Lung (tissue), 12 donors: ENCODE measurements around the gene LSM5. TPM values are rescaled to one million over a fixed set of nuclear protein-coding genes. Genes with fewer than 3 reads are reported as not detected.

Source experiments
- ATAC-seq: fragments of 200-7000 bp; cut with Tn5 transposase; one replicate; pipeline ENCODE4 v1.9.1; 2020; ENCODE audit warnings: moderate number of reproducible peaks; ENCODE audit not compliant: insufficient read depth, low FRiP score
- DNase-seq, 3 donors: peaks; one replicate each; pipeline ENCODE4 v3.0.0-alpha.2; 2013 to 2017
- H3K27ac ChIP-seq, 2 donors: one replicate each; pipeline ENCODE4 v1.5.1; 2013; ENCODE audit warnings: mild to moderate bottlenecking in 2 of 2, moderate library complexity in 2 of 2, control low read depth in 1 of 2, inconsistent platforms in 1 of 2, low read depth in 1 of 2, low read length in 1 of 2
- H3K27me3 ChIP-seq, 3 donors: one replicate each; pipeline ENCODE4 v1.5.1; 2013; ENCODE audit warnings: low read length in 2 of 3; ENCODE audit not compliant: control insufficient read depth in 3 of 3, insufficient read depth in 3 of 3
- H3K36me3 ChIP-seq, 4 donors: one replicate each; pipeline ENCODE4 v1.5.1; 2013; ENCODE audit warnings: low read length in 4 of 4, mild to moderate bottlenecking in 1 of 4, moderate library complexity in 1 of 4; ENCODE audit not compliant: control insufficient read depth in 4 of 4, insufficient read depth in 4 of 4
- H3K4me1 ChIP-seq, 5 donors: one replicate each; pipeline ENCODE4 v1.5.1; 2013; ENCODE audit warnings: low read length in 5 of 5, mild to moderate bottlenecking in 2 of 5, moderate library complexity in 1 of 5; ENCODE audit not compliant: control insufficient read depth in 5 of 5, insufficient read depth in 5 of 5
- H3K4me3 ChIP-seq: one replicate; pipeline ENCODE4 v1.5.1; 2013; ENCODE audit warnings: mild to moderate bottlenecking, control low read depth, moderate library complexity
- H3K9ac ChIP-seq, 2 donors: one replicate each; pipeline ENCODE4 v1.5.1; 2013; ENCODE audit warnings: low read length in 2 of 2, control low read depth in 1 of 2; ENCODE audit not compliant: insufficient read depth in 1 of 2
- H3K9me3 ChIP-seq, 4 donors: one replicate each; pipeline ENCODE4 v1.5.1; 2013; ENCODE audit warnings: low read length in 3 of 4, mild to moderate bottlenecking in 1 of 4, moderate library complexity in 1 of 4; ENCODE audit not compliant: control insufficient read depth in 4 of 4, insufficient read depth in 3 of 4
- CTCF ChIP-seq: IDR thresholded peaks from 2 replicates; pipeline ENCODE4 v1.5.1; 2012; ENCODE audit warnings: mild to moderate bottlenecking; ENCODE audit errors: control extremely low read depth, extremely low read depth
- WGBS, 2 donors: extraction: QIAGEN DNeasy Blood & Tissue Kit; methylation state at CpG; one replicate each; pipeline ENCODE4 v1.1.7; 2013; 5-methylcytosine and 5-hydroxymethylcytosine counted together
- polyA plus RNA-seq, 2 donors: library from polyadenylated mRNA; stranded (reverse); fragments of 200-250 nt; gene quantifications; one replicate each; pipeline ENCODE4 v1.2.1, GENCODE V29; 2013
- total RNA-seq, 2 donors: library from RNA; depleted of rRNA in 1 of 2; stranded (reverse); fragments of >200 nt in 1 of 2; gene quantifications; one replicate each; pipeline ENCODE4 v1.2.1, GENCODE V29; 2014 to 2021
- donor health status: control.
- donor health status: control.
- donor health status: Bipolar disorder and iron deficiency.
- donor health status: healthy.
- donor health status: DM: yes; HTN: yes; CAD: no.

Gene LSM5
- total and polyA plus RNA-seq, 4 donors = 23.0 to 98.5 (median 37.8) TPM

DNA sequence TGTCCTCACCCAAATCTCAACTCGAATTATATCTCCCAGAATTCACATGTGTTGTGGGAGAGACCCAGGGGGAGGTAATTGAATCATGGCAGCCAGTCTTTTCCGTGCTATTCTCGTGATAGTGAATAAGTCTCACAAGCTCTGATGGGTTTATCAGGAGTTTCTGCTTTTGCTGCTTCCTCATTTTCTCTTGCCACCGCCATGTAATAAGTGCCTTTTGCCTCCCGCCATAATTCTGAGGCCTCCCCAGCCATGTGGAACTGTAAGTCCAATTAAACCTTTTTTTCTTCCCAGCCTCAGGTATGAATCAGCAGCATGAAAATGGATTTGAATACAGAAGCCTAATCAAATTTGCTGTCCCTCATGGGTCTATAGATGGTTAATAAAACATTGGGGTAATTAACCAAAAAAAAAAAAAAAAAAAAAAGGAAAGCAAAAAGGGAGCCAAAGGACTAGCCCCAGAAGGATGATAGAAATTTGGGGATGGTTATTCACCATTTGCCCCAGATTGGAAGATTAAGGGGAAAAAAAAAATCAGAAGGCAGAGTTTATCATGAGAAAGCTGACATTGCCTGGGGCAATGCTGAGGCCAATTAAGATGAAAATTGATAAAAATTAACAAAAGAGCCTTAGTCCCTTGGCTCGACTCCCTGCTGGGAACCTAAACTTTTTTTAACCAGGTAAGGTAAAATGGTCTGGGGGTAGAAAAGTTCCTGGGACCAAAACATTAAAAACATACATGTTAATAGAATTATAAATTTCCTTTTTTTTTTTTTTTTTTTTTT is 32.8 kb upstream of the LSM5 start:
- no peak for TF ChIP-seq CTCF
- Histone ChIP-seq H3K4me3 (no peak overlapping the region), H3K4me1 (peaks cover 0 to 10% (median 0%) of the 10 kb centered on the region in 5 donors), H3K9me3 (peaks cover 0 to 17% (median 1%) of the 10 kb centered on the region in 4 donors), H3K36me3 (peaks cover 0 to 2% (median under 1%) of the 10 kb centered on the region in 4 donors), H3K27me3 (no peaks in the 10 kb centered on the region), H3K27ac (no peak overlapping the region), H3K9ac (no peak overlapping the region)
- 97 to 99% methylated on average over 6 of the region's 6 CpGs for WGBS, 2 donors
- no peak for DNase-seq
- no peak for ATAC-seq

GRCh38 chr7:32519763-32520162 is 29.6 kb upstream of the LSM5 start:
- Histone ChIP-seq H3K27ac (no peak overlapping the region), H3K27me3 (no peaks in the 10 kb centered on the region), H3K9me3 (peaks cover 0 to 20% (median 1%) of the 10 kb centered on the region in 4 donors), H3K4me1 (peaks cover 0 to 13% (median 0%) of the 10 kb centered on the region in 5 donors), H3K36me3 (peaks cover 0 to 2% (median under 1%) of the 10 kb centered on the region in 4 donors), H3K4me3 (no peak overlapping the region), H3K9ac (no peak overlapping the region)
- DNase-seq (no peak), ATAC-seq (no peak)
- WGBS, 2 donors = 78 to 95% methylated on average over 2 of the region's 2 CpGs
- no peak for TF ChIP-seq CTCF

DNA sequence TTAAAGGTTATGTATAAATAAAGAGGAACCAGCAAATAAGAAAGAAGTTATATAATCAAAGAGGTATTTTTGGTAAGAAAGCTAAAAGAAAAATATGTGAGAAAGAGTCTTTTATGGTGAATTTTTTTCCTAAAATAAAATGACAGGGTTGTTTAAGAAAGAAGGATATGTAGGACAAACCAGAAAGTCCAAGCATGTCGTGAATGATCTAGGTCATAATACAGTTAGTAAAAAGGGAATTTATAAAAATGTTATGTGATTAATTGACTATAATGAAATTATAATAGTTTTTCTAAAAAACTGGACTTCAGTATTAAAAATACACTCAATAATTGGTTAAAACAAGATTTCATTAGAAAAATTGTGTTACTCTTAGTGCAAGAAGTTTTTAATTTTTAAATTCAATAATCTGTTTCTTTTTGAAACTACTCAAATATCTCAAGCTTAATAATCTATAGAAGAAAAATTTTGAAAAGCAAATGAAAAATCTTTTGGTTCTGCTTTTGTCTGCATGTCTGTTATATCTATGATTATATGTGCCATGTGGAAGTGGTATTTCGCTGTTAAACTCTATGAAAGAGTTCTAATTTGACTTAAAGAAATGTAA is 28.5 kb upstream of the LSM5 start:
- no peak for ATAC-seq
- Histone ChIP-seq H3K36me3 (peaks cover 0 to 2% (median under 1%) of the 10 kb centered on the region in 4 donors), H3K9me3 (peaks cover 0 to 20% (median 1%) of the 10 kb centered on the region in 4 donors), H3K4me1 (peaks cover 0 to 10% (median 0%) of the 10 kb centered on the region in 5 donors), H3K4me3 (no peak overlapping the region), H3K27ac (no peak overlapping the region), H3K9ac (no peak overlapping the region), H3K27me3 (no peaks in the 10 kb centered on the region)
- 95% methylated on average over 2 of the region's 2 CpGs for WGBS, 2 donors
- DNase-seq = peak in 2 of 3 donors; percentile 51 to 77
- TF ChIP-seq CTCF = no peak
